ENCODE measurements around the gene PGPEP1.
"Not testable (repeated sequence)": the region's sequence is repeated elsewhere in the genome, so short reads cannot be mapped to it uniquely, and the experiment has no call there.

The PGPEP1 gene

GRCh38 chr19:18308948-18309325, 31.5 kb upstream of the PGPEP1 start:
- no peak for DNase-seq

DNA sequence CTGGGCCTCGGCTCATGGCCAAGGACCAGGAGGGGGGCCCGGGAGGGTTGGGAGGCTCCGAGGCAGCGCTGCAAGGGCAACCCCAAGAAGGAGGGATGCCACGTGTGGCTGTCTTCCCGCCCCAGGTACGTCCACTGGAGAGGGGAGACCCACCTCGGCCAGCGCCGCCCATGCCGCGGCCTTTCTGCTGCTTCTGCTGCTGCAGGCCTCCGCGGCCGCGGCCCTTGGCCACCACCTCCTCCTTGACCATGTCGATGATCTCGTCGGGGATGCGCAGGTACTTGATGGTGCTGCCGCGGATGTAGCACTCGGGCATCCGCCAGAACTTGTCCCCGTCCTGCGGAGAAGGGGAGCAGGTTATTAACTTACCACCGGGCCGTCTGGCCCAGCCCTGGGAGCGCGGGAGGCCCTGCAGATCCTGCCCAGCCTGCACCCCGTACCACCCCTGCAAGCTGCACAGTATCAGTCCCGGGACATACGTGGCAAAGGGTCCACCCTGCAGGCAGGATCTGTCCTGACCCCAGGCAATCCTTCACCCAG, 30.8 kb upstream of the PGPEP1 start:
- no peak for DNase-seq

- DNase-seq = no peak
Observed at GRCh38 chr19:18310118-18310909, 30.1 kb upstream of the PGPEP1 start.

- DNase-seq = no peak
Observed at GRCh38 chr19:18310966-18311365, 29.4 kb upstream of the PGPEP1 start.

- no peak for DNase-seq
Observed at GRCh38 chr19:18311502-18312091, 28.8 kb upstream of the PGPEP1 start.

DNA sequence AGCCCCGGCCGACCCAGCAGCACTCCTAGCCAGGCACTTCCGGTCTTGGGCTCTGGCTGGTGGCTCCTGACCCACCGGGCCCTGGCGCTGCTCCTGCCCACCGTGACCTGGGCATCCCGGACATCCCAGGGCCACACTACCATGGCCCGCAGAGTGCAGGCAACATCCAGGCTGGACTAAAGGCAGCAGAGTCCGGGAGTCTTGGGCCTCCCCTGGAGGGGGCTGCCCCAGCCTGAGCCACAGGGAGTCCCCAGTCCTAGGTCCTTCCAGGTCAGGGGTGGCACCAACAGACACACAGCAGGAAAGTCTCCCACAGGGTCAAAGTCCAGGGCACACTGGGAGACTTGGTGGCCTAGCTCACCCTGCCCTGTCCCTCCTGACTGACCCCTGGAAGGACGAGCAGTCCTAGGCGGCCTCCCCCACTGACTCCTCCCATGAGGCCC, 28.3 kb upstream of the PGPEP1 start:
- DNase-seq = no peak

GRCh38 chr19:18313398-18313797, 27.0 kb upstream of the PGPEP1 start:
- DNase-seq = no peak

GRCh38 chr19:18317961-18318800, 22.2 kb upstream of the PGPEP1 start:
- peak; percentile 65 for DNase-seq

- DNase-seq = no peak
Observed at GRCh38 chr19:18319591-18320135, 20.7 kb upstream of the PGPEP1 start.

GRCh38 chr19:18320865-18321733, 19.3 kb upstream of the PGPEP1 start:
- no peak for DNase-seq

DNA sequence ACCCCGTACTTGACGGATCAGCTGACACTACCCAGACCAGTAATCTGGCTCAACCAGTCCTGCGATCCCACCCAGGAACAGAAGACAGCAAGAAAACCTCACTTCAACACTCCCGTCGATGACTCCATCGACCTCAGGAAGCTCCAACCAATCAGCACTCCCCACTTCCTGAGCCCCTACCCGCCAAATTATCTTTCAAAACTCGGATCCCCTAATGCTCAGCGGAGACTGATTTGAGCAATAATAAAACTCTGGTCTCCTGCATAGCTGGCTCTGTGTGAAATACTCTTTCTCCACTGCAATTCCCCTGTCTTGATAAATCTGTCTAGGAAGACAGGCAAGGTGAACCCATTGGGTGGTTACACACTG, 18.7 kb upstream of the PGPEP1 start:
- DNase-seq = peak; percentile 40

GRCh38 chr19:18322318-18322758, 18.1 kb upstream of the PGPEP1 start:
- no peak for DNase-seq

- peak; percentile 99 for DNase-seq
Observed at GRCh38 chr19:18322759-18323460, 17.5 kb upstream of the PGPEP1 start, which contains the start of gene LSM4. LSM4 (minus strand) TSS chr19:18323076; CDS start chr19:18323020, 56 bp downstream.

DNA sequence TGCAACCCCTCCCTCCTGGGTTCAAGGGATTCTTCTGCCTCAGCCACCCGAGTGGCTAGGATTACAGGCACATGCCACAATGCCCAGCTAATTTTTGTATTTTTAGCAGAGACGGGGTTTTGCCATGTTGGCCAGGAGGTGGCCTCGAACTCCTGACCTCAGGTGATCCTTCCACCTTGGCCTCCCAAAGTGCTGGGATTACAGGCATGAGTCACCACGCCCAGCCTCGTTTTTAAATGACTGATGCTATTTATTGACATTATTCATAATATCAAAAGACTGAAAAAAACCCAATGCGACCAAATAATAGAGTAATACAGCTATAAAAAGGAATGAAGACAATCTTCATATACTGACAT, 16.0 kb upstream of the PGPEP1 start:
- not testable (repeated sequence) for DNase-seq

GRCh38 chr19:18326772-18327171, 13.6 kb upstream of the PGPEP1 start:
- no peak for DNase-seq

GRCh38 chr19:18328340-18329034, 11.9 kb upstream of the PGPEP1 start:
- DNase-seq = peak; percentile 94

DNA sequence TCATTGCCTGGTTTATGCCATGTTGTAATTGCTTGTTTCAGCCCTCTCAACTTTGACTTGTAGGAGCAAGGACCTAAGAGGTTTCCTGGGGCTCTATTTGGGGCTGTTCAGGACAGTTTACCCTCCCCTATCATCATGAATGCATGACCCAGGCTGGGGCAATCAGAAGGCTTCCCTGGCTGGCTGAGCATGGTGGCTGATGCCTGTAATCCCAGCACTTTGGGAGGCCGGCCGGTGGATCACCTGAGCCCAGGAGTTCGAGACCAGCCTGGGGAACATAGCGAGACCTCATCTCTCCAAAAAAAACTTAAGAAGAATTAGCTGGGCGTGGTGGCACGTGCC, 11.4 kb upstream of the PGPEP1 start:
- no peak for DNase-seq

GRCh38 chr19:18330868-18331267, 9.5 kb upstream of the PGPEP1 start:
- DNase-seq = no peak

GRCh38 chr19:18332917-18333530, 7.4 kb upstream of the PGPEP1 start:
- DNase-seq = no peak

DNA sequence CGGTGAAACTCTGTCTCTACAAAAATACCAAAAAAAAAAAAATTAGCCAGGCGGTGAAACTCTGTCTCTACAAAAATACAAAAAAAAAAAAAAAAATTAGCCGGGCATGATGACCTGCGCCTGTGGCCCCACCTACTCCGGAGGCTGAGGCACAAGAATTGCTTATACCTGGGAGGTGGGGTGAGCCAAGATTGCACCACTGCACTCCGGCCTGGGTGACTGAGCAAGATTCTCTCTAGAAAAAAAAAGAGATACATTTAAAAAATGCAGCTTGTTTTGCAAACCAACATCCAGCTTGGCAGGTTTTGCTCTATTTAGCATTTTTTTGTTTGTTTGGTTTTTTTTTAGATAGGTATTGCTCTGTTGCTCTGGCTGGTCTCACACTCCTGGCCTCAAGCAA, 6.7 kb upstream of the PGPEP1 start:
- no peak for DNase-seq
